A549 (cell line): ENCODE measurements around the gene STRADB.

Experiments used
- CTCF ChIP-seq: fragments of >200 bp; sonication (Bioruptor Twin); formaldehyde crosslinking; IDR thresholded peaks from 3 replicates; pipeline ENCODE4 v1.5.1; 2016
- PBX3 ChIP-seq: IDR thresholded peaks from 2 replicates; pipeline ENCODE4 v1.6.1; 2012
- PHF8 ChIP-seq: fragments of 200-600 bp; sonication (generic); IDR thresholded peaks from 2 replicates; pipeline ENCODE4 v1.6.1; 2016; ENCODE audit warnings: low read depth, mild to moderate bottlenecking, antibody characterized with exemption, moderate library complexity, borderline replicate concordance
- RCOR1 ChIP-seq: fragments of 150-350 bp; IDR thresholded peaks from 2 replicates; pipeline ENCODE4 v1.6.1; 2014; ENCODE audit warnings: antibody characterized with exemption, low read length, low read depth
- SMC3 ChIP-seq: fragments of >200 bp; sonication (Bioruptor Twin); formaldehyde crosslinking; IDR thresholded peaks from 3 replicates; pipeline ENCODE4 v1.6.1; 2018; ENCODE audit warnings: inconsistent platforms

GRCh38 chr2:201500534-201500933 lies 49.0 kb downstream of the STRADB start:
- TF ChIP-seq PBX3: no peak
- no peak for TF ChIP-seq RCOR1
- TF ChIP-seq SMC3: no peak
- TF ChIP-seq CTCF: no peak
- no peak for TF ChIP-seq PHF8
